ES-I3 (cell line): Measurements from ENCODE around the gene CR1.
A peak's percentile ranks its signal among the peaks of the same experiment; 100 is the strongest.
"Not testable (repeated sequence)": the region's sequence is repeated elsewhere in the genome, so short reads cannot be mapped to it uniquely, and the experiment has no call there.

Experiments
- H3K36me3 ChIP-seq: 2 replicates; pipeline ENCODE4 v1.6.1; 2013; ENCODE audit warnings: mild to moderate bottlenecking, low read length, control low read depth, moderate library complexity; ENCODE audit not compliant: insufficient read depth
- H3K4me1 ChIP-seq: 2 replicates; pipeline ENCODE4 v1.6.1; 2013; ENCODE audit warnings: mild to moderate bottlenecking, control low read depth, low read length; ENCODE audit not compliant: insufficient read depth
- H3K9ac ChIP-seq: 2 replicates; pipeline ENCODE4 v1.6.1; 2013; ENCODE audit warnings: low read depth, mild to moderate bottlenecking, low read length, moderate library complexity
- H3K9me3 ChIP-seq: 2 replicates; pipeline ENCODE4 v1.6.1; 2013; ENCODE audit warnings: mild to moderate bottlenecking, low read length, moderate library complexity; ENCODE audit not compliant: control insufficient read depth, insufficient read depth

CR1 gene

GRCh38 chr1:207591205-207591604 is 95.2 kb downstream of the CR1 start:
- H3K36me3 ChIP-seq, H3K4me1 ChIP-seq, H3K9me3 ChIP-seq, H3K9ac ChIP-seq: not testable (repeated sequence)

DNA sequence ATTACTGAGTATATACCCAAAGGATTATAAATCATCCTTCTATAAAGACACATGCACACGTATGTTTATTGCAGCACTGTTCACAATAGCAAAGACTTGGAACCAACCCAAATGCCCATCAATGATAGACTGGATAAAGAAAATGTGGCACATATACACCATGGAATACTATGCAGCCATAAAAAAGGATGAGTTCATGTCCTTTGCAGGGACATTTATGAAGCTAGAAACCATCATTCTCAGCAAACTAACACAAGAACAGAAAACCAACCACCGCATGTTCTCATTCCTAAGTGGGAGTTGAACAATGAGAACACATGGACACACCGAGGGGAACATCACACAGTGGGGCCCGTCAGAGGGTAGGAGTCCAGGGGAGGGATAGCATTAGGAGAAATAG is 98.1 kb downstream of the CR1 start:
- not testable (repeated sequence) for H3K9me3 ChIP-seq

GRCh38 chr1:207603777-207604176 is 107.8 kb downstream of the CR1 start:
- H3K9me3 ChIP-seq, result no peaks in the 10 kb centered on the region
- no peaks in the 10 kb centered on the region for H3K36me3 ChIP-seq
- peaks cover 3% of the 10 kb centered on the region; the same call in 1 of the 2 replicates for H3K4me1 ChIP-seq
- no peak overlapping the region for H3K9ac ChIP-seq

More for the DNA sequence above, 98.1 kb downstream of the CR1 start:
- H3K36me3 ChIP-seq, H3K9ac ChIP-seq, H3K4me1 ChIP-seq: not testable (repeated sequence)

DNA sequence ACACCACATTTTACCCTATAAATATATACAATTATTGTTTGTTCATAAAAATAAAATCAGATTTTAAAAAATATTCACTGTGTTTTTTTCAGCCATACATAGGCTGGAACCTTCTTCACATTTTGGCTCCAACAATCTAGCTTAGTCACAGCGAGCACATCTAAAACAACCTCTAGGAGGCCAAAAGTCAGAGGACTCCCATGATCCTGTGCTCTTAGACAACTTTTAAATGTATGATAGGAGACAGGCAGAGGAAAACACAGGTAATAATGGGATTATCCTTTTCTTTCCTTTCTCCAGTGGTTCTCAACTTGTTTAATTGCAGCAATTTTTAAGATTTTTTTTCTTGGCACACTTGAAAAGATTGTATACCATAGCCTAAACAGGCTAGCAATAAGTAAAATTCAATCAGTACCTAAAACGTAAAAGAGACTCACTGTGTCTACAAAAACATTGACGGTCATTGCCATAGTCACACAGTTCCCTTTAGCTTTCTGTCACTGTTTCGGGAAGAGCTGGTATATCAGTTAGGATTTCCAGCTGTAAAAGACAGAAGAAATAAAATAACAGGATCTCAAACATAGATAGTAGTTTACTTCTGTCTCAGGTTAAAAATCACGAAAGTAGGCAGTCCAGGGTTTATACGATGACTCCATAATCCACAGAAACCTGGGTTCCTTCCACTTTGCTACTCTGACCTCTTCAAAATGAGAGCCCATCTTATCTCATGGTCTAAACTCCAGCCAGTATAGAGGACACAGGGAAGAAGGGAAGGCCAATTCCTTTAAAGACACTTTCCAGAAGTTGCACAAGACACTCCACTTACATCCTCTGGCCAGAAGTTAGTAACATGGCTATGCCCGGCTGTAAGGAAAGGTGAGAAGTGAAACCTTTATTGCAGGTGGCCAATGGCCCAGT is 109.7 kb downstream of the CR1 start:
- H3K9ac ChIP-seq, result no peak overlapping the region
- H3K36me3 ChIP-seq, result no peaks in the 10 kb centered on the region
- no peaks in the 10 kb centered on the region for H3K9me3 ChIP-seq

GRCh38 chr1:207606362-207606755 is 110.4 kb downstream of the CR1 start:
- no peaks in the 10 kb centered on the region for H3K36me3 ChIP-seq
- no peak overlapping the region for H3K9ac ChIP-seq
- no peaks in the 10 kb centered on the region for H3K9me3 ChIP-seq

More for the DNA sequence above, 109.7 kb downstream of the CR1 start:
- peaks cover 3% of the 10 kb centered on the region; the same call in 1 of the 2 replicates for H3K4me1 ChIP-seq

GRCh38 chr1:207612762-207613161 is 116.8 kb downstream of the CR1 start:
- Histone ChIP-seq H3K9me3 (peaks cover 10% of the 10 kb centered on the region), H3K36me3 (no peaks in the 10 kb centered on the region), H3K9ac (no peak overlapping the region), H3K4me1 (no peaks in the 10 kb centered on the region)

More at GRCh38 chr1:207606362-207606755, 110.4 kb downstream of the CR1 start:
- peaks cover 3% of the 10 kb centered on the region; the same call in 1 of the 2 replicates for H3K4me1 ChIP-seq

- Histone ChIP-seq H3K9ac (no peak overlapping the region), H3K4me1 (peaks cover 4% of the 10 kb centered on the region; the same call in 1 of the 2 replicates), H3K36me3 (no peaks in the 10 kb centered on the region), H3K9me3 (no peaks in the 10 kb centered on the region)
Measured at GRCh38 chr1:207619871-207620542, 124.0 kb downstream of the CR1 start.

GRCh38 chr1:207620543-207620893 is 124.6 kb downstream of the CR1 start:
- H3K9ac ChIP-seq, result no peak overlapping the region
- no peaks in the 10 kb centered on the region for H3K36me3 ChIP-seq
- peaks cover 4% of the 10 kb centered on the region; the same call in 1 of the 2 replicates for H3K4me1 ChIP-seq
- no peaks in the 10 kb centered on the region for H3K9me3 ChIP-seq

GRCh38 chr1:207625504-207626071 is 129.6 kb downstream of the CR1 start:
- H3K4me1 ChIP-seq, H3K36me3 ChIP-seq, H3K9ac ChIP-seq, H3K9me3 ChIP-seq: not testable (repeated sequence)

DNA sequence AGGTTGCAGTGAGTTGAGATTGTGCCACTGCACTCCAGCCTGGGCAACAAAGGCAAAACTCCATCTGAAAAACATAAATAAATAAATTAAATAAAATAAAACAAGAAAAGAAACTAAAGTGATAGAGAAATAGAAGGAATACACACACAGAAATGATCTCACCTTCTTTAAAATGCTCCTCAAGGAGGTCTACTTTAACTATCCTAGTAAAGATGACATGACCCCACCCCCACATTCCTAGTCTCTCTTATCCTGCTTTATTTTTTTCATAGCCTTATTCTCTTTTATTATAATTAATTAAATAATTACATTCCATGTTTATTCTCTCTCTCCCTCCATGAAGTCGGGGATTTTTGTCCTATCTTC is 131.0 kb downstream of the CR1 start:
- Histone ChIP-seq H3K9ac (no peak overlapping the region), H3K36me3 (no peaks in the 10 kb centered on the region), H3K9me3 (no peaks in the 10 kb centered on the region), H3K4me1 (peaks cover 16% of the 10 kb centered on the region)

- no peak overlapping the region for H3K9ac ChIP-seq
- peaks cover 17% of the 10 kb centered on the region for H3K4me1 ChIP-seq
- H3K36me3 ChIP-seq, result no peaks in the 10 kb centered on the region
- H3K9me3 ChIP-seq, result no peaks in the 10 kb centered on the region
Measured at GRCh38 chr1:207627496-207627895, 131.5 kb downstream of the CR1 start.

DNA sequence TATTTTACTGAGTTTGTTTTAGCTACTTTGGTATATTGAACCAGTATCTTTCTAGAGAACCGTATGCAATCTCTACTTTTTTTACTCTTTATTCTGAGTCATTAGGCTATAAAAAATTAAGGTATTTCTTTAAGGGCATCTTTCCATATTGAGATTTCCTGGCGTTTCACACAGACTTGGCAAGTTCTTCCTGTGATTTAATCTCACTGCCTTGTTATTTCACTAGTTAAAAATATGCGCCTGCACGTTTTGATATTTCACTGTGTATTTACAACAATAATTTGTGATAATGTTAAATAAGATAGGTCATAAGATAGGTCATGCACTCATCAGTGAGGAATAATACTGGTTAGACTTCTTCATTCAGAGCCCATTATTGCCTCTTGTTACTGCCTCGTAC is 132.8 kb downstream of the CR1 start:
- Histone ChIP-seq H3K9ac (no peak overlapping the region), H3K36me3 (no peaks in the 10 kb centered on the region), H3K9me3 (no peaks in the 10 kb centered on the region), H3K4me1 (peaks cover 26% of the 10 kb centered on the region)

GRCh38 chr1:207631137-207631536 is 135.2 kb downstream of the CR1 start:
- H3K4me1 ChIP-seq, result peaks cover 32% of the 10 kb centered on the region

GRCh38 chr1:207633226-207633625 is 137.3 kb downstream of the CR1 start:
- H3K9me3 ChIP-seq, result no peaks in the 10 kb centered on the region
- H3K36me3 ChIP-seq, result no peaks in the 10 kb centered on the region
- H3K4me1 ChIP-seq, result peaks cover 36% of the 10 kb centered on the region
- H3K9ac ChIP-seq, result peak overlapping the region; percentile 3; the same call in 1 of the 2 replicates

More at GRCh38 chr1:207631137-207631536, 135.2 kb downstream of the CR1 start:
- Histone ChIP-seq H3K36me3 (no peaks in the 10 kb centered on the region), H3K9me3 (no peaks in the 10 kb centered on the region), H3K9ac (no peak overlapping the region; the same call in 1 of the 2 replicates)
